Liver (tissue), 3 donors: ENCODE data around the gene ABCC9.

ENCODE experiments used
- ATF3 ChIP-seq: IDR thresholded peaks from 2 replicates; pipeline ENCODE4 v1.6.1; 2016; ENCODE audit warnings: antibody characterized with exemption
- EGR1 ChIP-seq, 2 donors: IDR thresholded peaks; 2 replicates each; pipeline ENCODE4 v1.6.1; 2016 to 2018; ENCODE audit warnings: antibody characterized with exemption in 2 of 2, low read depth in 2 of 2
- GABPA ChIP-seq, 2 donors: IDR thresholded peaks in 1 of 2; conservative IDR thresholded peaks in 1 of 2; 2 replicates each; pipeline ENCODE4 v1.6.1; 2016; ENCODE audit warnings: antibody characterized with exemption in 2 of 2, mild to moderate bottlenecking in 1 of 2, moderate library complexity in 1 of 2
- HNF4G ChIP-seq: IDR thresholded peaks from 2 replicates; pipeline ENCODE4 v1.6.1; 2016; ENCODE audit warnings: antibody characterized with exemption
- JUND ChIP-seq, 2 donors: IDR thresholded peaks; 2 replicates each; pipeline ENCODE4 v1.6.1; 2016; ENCODE audit warnings: antibody characterized with exemption in 2 of 2
- RAD21 ChIP-seq, 2 donors: IDR thresholded peaks; 2 replicates each; pipeline ENCODE4 v1.6.1; 2016; ENCODE audit warnings: antibody characterized with exemption in 2 of 2, mild to moderate bottlenecking in 2 of 2
- REST ChIP-seq: IDR thresholded peaks from 2 replicates; pipeline ENCODE4 v1.6.1; 2016; ENCODE audit warnings: antibody characterized with exemption, mild to moderate bottlenecking
- TAF1 ChIP-seq: conservative IDR thresholded peaks from 2 replicates; pipeline ENCODE4 v1.6.1; 2016; ENCODE audit warnings: antibody characterized with exemption, mild to moderate bottlenecking
- TF ChIP-seq, protein P1 (sequence below): fragments of 150-350 bp; IDR thresholded peaks from 2 replicates; pipeline ENCODE4 v1.5.1; 2017; ENCODE audit warnings: improper control_type of control experiment, low read depth, low read length; ENCODE audit not compliant: missing input control
- TF ChIP-seq, protein P2 (sequence below): IDR thresholded peaks from 2 replicates; pipeline ENCODE4 v1.6.1; 2016; ENCODE audit warnings: antibody characterized with exemption
- donor health status: healthy.
- donor health status: healthy.

GRCh38 chr12:21851151-21851550, 90.1 kb downstream of the ABCC9 start:
- TF ChIP-seq TAF1 (no peak), HNF4G (no peak), JUND (IDR thresholded peaks at IDR 0.05) (no peak), GABPA (IDR thresholded peaks at IDR 0.05 in 1 of 2, conservative IDR thresholded peaks at IDR 0.05 in 1 of 2) (no peak), RAD21 (IDR thresholded peaks at IDR 0.05) (no peak), ATF3 (no peak), EGR1 (IDR thresholded peaks at IDR 0.05; ENCODE audit: low read depth in 2 of 2) (no peak), REST (no peak)
- TF ChIP-seq, protein P1, sequence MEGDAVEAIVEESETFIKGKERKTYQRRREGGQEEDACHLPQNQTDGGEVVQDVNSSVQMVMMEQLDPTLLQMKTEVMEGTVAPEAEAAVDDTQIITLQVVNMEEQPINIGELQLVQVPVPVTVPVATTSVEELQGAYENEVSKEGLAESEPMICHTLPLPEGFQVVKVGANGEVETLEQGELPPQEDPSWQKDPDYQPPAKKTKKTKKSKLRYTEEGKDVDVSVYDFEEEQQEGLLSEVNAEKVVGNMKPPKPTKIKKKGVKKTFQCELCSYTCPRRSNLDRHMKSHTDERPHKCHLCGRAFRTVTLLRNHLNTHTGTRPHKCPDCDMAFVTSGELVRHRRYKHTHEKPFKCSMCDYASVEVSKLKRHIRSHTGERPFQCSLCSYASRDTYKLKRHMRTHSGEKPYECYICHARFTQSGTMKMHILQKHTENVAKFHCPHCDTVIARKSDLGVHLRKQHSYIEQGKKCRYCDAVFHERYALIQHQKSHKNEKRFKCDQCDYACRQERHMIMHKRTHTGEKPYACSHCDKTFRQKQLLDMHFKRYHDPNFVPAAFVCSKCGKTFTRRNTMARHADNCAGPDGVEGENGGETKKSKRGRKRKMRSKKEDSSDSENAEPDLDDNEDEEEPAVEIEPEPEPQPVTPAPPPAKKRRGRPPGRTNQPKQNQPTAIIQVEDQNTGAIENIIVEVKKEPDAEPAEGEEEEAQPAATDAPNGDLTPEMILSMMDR: no peak
- TF ChIP-seq, protein P2, sequence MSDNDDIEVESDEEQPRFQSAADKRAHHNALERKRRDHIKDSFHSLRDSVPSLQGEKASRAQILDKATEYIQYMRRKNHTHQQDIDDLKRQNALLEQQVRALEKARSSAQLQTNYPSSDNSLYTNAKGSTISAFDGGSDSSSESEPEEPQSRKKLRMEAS: no peak
